Activated T-cell treated with anti-CD3 and anti-CD28 coated beads for 4 hours (primary cell): Measurements from ENCODE around the gene FFAR1.
A peak's percentile ranks its signal among the peaks of the same experiment; 100 is the strongest.
"Not testable (repeated sequence)": the region's sequence is repeated elsewhere in the genome, so short reads cannot be mapped to it uniquely, and the experiment has no call there.

Source experiments
- DNase-seq: peaks from one replicate; pipeline ENCODE4 v3.0.0-alpha.2; 2020

FFAR1 gene

GRCh38 chr19:35344511-35345031, 3.1 kb upstream of the FFAR1 start:
- DNase-seq: no peak

GRCh38 chr19:35345671-35346111, 2.0 kb upstream of the FFAR1 start:
- DNase-seq: no peak

GRCh38 chr19:35346193-35347052, 1.3 kb upstream of the FFAR1 start:
- peak; percentile 68 for DNase-seq

- no peak for DNase-seq
Measured at GRCh38 chr19:35347930-35348298, 212 bp downstream of the FFAR1 start.

- DNase-seq: no peak
Measured at GRCh38 chr19:35348911-35349611, 1.4 kb downstream of the FFAR1 start.

GRCh38 chr19:35349614-35350521, 2.2 kb downstream of the FFAR1 start:
- DNase-seq: no peak

GRCh38 chr19:35350591-35350990, 2.9 kb downstream of the FFAR1 start:
- DNase-seq: no peak

GRCh38 chr19:35351411-35352176, 3.9 kb downstream of the FFAR1 start:
- no peak for DNase-seq

GRCh38 chr19:35352177-35352447, 4.4 kb downstream of the FFAR1 start:
- no peak for DNase-seq

- peak; percentile 60 for DNase-seq
Measured at GRCh38 chr19:35352448-35353304, 5.0 kb downstream of the FFAR1 start.

GRCh38 chr19:35353635-35354034, 5.9 kb downstream of the FFAR1 start:
- DNase-seq: no peak

GRCh38 chr19:35354898-35355297, 7.2 kb downstream of the FFAR1 start:
- DNase-seq: no peak

GRCh38 chr19:35355791-35356460, 8.2 kb downstream of the FFAR1 start:
- DNase-seq: no peak

- DNase-seq: no peak
Measured at GRCh38 chr19:35357867-35358573, 10.3 kb downstream of the FFAR1 start, which contains the start of gene FFAR3. Gene FFAR3 (plus strand): TSS chr19:35358460. CDS start chr19:35358891, 431 bp downstream.

- DNase-seq: not testable (repeated sequence)
Measured at GRCh38 chr19:35358834-35359233, 11.1 kb downstream of the FFAR1 start.

GRCh38 chr19:35359395-35359794, 11.7 kb downstream of the FFAR1 start:
- not testable (repeated sequence) for DNase-seq

GRCh38 chr19:35360081-35360480, 12.4 kb downstream of the FFAR1 start:
- not testable (repeated sequence) for DNase-seq

GRCh38 chr19:35360880-35361420, 13.2 kb downstream of the FFAR1 start:
- DNase-seq: no peak

GRCh38 chr19:35362261-35363000, 14.7 kb downstream of the FFAR1 start:
- no peak for DNase-seq
